Measurements from ENCODE around the gene LEP. TPM values are rescaled to one million over a fixed set of nuclear protein-coding genes. Genes with fewer than 3 reads are reported as not detected.

The LEP gene
- total RNA-seq, 1 experiment from 2014 or later = not detected

- H3K79me1 ChIP-seq (ENCODE audit: insufficient read depth, low read depth, low read length, poor library complexity, severe bottlenecking) = no peaks in the 10 kb centered on the region
- no peaks in the 10 kb centered on the region for H3K9me3 ChIP-seq (ENCODE audit: control insufficient read depth, low read depth, low read length)
- H3K36me3 Mint-ChIP-seq (ENCODE audit: insufficient read depth in 1 of 3, low read depth in 3 of 3) = no peaks in the 10 kb centered on the region
- no peaks in the 10 kb centered on the region for H3K4me1 ChIP-seq (ENCODE audit: insufficient read depth, low read length)
- H3K18ac ChIP-seq (ENCODE audit: insufficient read length, low read depth, low read length) = no peak overlapping the region
- no peak for TF ChIP-seq CTCF (conservative IDR thresholded peaks at IDR 0.05)
- H3K4me3 Mint-ChIP-seq = no peak overlapping the region
- no peak overlapping the region for H3K23ac ChIP-seq (ENCODE audit: insufficient read length, low read depth, low read length)
- H2BK15ac ChIP-seq (ENCODE audit: low read depth, low read length) = no peak overlapping the region
- no peaks in the 10 kb centered on the region for H3K79me2 ChIP-seq (ENCODE audit: insufficient read depth, low read length)
- H4K5ac ChIP-seq (ENCODE audit: insufficient read length, low read depth, low read length) = no peak overlapping the region
- no peak overlapping the region for H4K91ac ChIP-seq (ENCODE audit: insufficient read length, low read depth, low read length)
- H2AFZ ChIP-seq (ENCODE audit: low read length) = no peak overlapping the region
- WGBS (ENCODE audit: extremely low coverage, insufficient read length, low lambda C conversion rate) = 100% methylated on average over 1 of the region's 2 CpGs
- H2BK5ac ChIP-seq (ENCODE audit: insufficient read length, low read length) = no peak overlapping the region
- H3K23me2 ChIP-seq (ENCODE audit: insufficient read length, low read depth, low read length, poor library complexity, severe bottlenecking) = no peaks in the 10 kb centered on the region
- H2AK5ac ChIP-seq (ENCODE audit: insufficient read length, low read length) = no peak overlapping the region
- no peak overlapping the region for H3K27ac ChIP-seq (ENCODE audit: insufficient read length, low read depth, low read length)
- no peak overlapping the region for H2BK20ac ChIP-seq (ENCODE audit: low read depth, low read length, poor library complexity, severe bottlenecking)
- H3K27me3 ChIP-seq (ENCODE audit: insufficient read depth, low read length) = no peaks in the 10 kb centered on the region
- H3K27me3 Mint-ChIP-seq (ENCODE audit: low read depth) = peaks cover 50% of the 10 kb centered on the region
- no peak overlapping the region for H4K8ac ChIP-seq (replicated peaks; ENCODE audit: insufficient read length, low read depth, low read length)
- H2BK12ac ChIP-seq (ENCODE audit: insufficient read length, low read depth, low read length) = no peak overlapping the region
- no peak overlapping the region for H3K4me2 ChIP-seq (ENCODE audit: insufficient read depth, insufficient read length, low read length)
- H2BK120ac ChIP-seq (ENCODE audit: low read depth, low read length, poor library complexity, severe bottlenecking) = no peak overlapping the region
- DNase-seq = no peak
- no peak overlapping the region for H3K4ac ChIP-seq (ENCODE audit: low read depth, low read length)
- no peak overlapping the region for H3K27ac Mint-ChIP-seq
- H3K9me3 Mint-ChIP-seq = peaks cover 0 to 2% of the 10 kb centered on the region in 2 experiments; a peak in 2 of 5 replicates
- peaks cover 20 to 35% of the 10 kb centered on the region in 2 experiments for H3K4me1 Mint-ChIP-seq
- H3T11ph ChIP-seq (ENCODE audit: low read length) = no peak overlapping the region
- H3K56ac ChIP-seq (ENCODE audit: insufficient read length, low read depth, low read length) = no peak overlapping the region
- no peaks in the 10 kb centered on the region for H4K20me1 ChIP-seq (ENCODE audit: control insufficient read depth, insufficient read depth, insufficient read length)
- no peak overlapping the region for H3K14ac ChIP-seq (ENCODE audit: insufficient read depth, low read length)
- no peak overlapping the region for H3K9ac ChIP-seq (ENCODE audit: extremely low read depth, insufficient read length, low read length)
These were observed 14.7 kb upstream of the LEP start for GRCh38 chr7:128226132-128226980.

All from H9 (cell line).